Renal cortical epithelial cell (primary cell): ENCODE results near the gene KIF23. TPM values are rescaled to one million over a fixed set of nuclear protein-coding genes. Genes with fewer than 3 reads are reported as not detected.
"Not testable (repeated sequence)": the region's sequence is repeated elsewhere in the genome, so short reads cannot be mapped to it uniquely, and the experiment has no call there.

Experiments
- DNase-seq: peaks from one replicate; pipeline ENCODE4 v3.0.0-alpha.2; 2011; ENCODE audit warnings: low read depth
- total RNA-seq: library from RNA; depleted of rRNA; stranded (reverse); fragments of >200 nt; gene quantifications from 2 replicates; pipeline ENCODE4 v1.2.3, GENCODE V29; 2014

KIF23 gene
- 5.8 and 30.4 TPM in 2 replicates for total RNA-seq

DNA sequence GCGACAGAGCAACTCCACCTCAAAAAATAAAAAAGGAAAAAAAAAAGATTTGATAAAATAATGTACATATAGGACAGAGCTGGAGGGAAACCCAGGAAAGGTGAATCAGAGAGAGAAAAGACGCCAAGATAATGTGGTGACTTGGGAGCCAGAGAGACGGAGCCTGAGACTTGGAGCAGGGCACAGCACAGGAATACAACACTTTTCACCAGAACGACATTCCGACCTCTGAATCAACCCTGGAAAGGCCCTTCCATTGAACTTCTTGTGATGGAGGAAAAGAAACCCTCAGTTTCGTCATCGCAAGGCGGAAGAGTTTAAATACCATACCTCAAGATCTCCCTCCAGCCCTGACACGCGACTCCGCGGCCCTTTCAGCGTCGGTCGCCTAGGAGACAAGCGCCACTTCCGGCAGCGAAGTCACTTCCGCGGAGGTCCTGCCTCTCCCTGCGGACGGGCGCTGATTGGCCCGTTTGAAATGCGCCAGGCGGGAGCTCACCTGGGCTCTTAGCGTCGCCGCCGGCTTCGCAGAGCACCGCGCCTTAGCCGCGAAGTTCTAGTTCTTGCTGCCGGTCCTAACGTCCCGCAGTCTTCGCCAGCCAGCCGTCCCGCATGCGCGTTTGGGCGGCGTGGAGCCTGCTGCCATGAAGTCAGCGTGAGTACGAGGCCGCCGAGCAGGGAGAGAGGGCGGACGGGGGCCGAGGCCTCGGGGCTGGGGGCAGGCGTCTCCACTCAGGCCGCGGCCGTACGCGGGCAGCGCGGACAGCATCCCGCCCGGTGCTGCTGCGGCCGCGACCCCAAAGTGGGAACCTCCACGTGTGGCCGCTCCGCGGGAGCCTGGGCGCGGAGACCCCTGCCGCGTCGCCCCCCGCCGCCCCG is at the start of gene KIF23:
TSS of gene KIF23 (plus strand) at position 528 of the 879 bp plus-strand sequence. CDS start at position 645, 117 bp downstream.
- DNase-seq = peak; percentile 86

GRCh38 chr15:69367236-69367635 is 46.9 kb upstream of the KIF23 start:
- DNase-seq = peak; percentile 60

- no peak for DNase-seq
Measured at GRCh38 chr15:69369631-69370030, 44.5 kb upstream of the KIF23 start.

GRCh38 chr15:69373406-69373805 is 40.7 kb upstream of the KIF23 start:
- no peak for DNase-seq

DNA sequence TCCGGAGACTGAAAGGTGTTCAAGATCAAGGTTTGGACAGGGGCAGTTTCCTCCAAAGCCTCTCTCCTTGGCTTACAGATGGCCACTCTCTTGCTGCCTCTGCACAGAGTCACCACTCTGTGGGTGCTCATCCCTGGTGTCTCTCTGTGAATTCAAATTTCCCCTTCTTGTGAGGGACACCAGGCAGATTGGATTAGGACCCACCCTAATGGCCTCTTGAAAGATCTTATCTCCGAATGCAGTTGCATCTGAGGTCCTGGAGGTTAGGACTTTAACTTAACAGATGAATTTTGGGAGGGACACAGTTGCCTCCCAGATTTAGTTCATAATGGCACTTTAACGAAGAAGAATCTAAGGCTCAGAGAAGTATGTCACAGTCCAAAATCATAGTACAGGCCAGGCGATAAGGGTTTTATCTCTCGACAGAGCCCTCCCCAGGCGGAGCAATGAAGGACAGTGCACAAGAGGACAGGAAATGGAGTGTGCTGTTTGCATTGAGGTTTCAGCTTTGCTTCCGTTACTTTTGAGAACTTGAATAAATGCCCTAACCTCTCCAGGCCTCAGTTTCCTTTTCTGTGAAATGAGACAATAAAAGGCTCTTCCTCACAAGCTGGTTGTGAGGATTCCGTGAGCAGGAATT is 38.9 kb upstream of the KIF23 start:
- no peak for DNase-seq

DNA sequence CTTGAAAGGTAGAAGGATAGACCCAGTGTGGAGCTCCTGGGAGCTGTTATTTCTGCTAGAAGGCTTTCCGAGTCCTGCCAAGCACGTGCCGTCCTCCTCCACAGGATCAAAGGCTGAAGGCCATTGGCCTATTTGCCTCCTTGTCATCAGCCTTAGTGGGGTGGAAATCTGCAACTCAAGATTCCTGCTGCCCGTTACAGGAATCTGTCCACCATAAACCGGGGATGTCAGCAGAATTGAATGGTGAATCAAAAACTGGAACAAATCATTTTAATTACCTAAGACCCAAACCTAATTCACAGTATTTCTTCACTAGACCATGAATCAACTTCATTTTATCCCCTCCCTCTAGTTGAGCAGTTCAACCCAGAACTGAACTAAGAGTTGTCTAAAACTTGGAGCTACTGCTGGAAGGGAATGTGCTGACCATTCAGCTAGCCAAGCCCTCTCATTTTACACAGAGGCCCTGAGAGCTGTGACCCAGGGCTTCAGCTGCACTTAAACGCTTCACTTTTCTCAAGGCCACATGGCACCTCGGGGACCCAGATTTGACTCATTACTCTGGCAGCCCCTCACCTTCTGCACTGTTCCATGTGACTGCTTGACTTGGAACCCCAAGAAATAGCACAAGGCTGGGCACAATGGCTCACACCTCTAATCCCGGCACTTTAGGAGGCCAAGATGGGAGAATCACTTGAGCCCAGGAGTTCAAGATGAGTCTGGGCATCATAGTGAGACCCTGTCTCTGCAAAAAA is 36.8 kb upstream of the KIF23 start:
- peak; percentile 14 for DNase-seq

- DNase-seq = no peak
Measured at GRCh38 chr15:69380100-69380725, 33.9 kb upstream of the KIF23 start.

DNA sequence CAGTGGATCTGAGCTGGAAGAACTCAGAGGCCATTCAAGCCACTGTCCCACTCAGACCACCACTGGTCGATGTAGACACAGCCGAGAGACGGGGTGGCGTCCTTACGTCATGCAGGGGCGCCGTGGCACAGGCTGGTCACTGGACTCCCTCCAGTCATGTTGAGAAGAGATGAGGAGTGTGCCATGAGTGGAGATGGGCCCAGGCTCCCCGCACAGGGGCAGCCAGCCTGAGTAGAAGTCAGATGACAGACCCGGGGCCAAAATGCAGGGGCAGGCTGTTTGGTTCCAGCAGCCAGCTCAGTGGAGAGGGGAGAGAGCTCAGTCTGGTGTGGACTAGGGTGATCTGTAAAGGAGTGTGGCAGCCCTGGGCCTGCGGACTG is 33.4 kb upstream of the KIF23 start:
- no peak for DNase-seq

- not testable (repeated sequence) for DNase-seq
Measured at GRCh38 chr15:69382176-69382575, 32.0 kb upstream of the KIF23 start.

- not testable (repeated sequence) for DNase-seq
Measured at GRCh38 chr15:69384066-69384465, 30.1 kb upstream of the KIF23 start.

- no peak for DNase-seq
Measured at GRCh38 chr15:69384626-69385598, 29.2 kb upstream of the KIF23 start.

DNA sequence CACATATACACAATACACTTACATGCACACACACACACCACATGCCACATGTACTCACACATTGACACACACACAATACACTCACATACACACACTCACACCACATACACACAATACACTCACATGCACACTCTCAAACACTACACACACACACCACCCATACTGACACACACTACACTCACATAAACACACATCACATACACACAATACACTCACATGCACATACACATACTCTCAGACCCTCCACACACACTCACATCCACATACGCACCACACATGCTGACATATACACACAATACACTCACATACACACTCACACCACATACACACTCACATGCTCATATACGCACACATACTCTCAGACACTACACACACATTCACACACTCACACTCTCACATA is 28.3 kb upstream of the KIF23 start:
- no peak for DNase-seq

GRCh38 chr15:69386284-69386683 is 27.9 kb upstream of the KIF23 start:
- DNase-seq = no peak

DNA sequence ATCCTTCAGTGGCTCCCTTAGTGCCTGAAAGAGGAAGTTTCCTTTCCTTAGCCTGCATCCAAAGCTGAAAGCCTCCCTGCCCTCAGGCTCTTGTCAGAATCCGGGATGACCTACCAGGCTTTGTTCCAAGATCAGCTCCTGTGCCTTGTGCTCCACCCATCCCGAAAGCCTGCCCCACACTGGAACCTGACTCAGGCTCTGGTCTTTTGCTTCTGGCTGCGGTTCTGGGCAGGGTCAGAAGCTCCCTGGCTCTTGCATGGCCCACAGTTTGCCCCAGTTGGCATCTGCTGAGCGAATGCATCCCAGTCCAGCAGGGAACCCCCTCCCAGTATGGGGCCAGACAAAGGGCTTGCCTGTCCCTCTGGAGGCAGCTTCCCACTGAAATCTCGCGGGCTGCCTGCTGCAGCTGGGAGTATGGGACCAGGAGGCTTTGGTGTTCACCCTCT is 25.9 kb upstream of the KIF23 start:
- peak; percentile 7 for DNase-seq

GRCh38 chr15:69389426-69389825 is 24.7 kb upstream of the KIF23 start:
- no peak for DNase-seq

DNA sequence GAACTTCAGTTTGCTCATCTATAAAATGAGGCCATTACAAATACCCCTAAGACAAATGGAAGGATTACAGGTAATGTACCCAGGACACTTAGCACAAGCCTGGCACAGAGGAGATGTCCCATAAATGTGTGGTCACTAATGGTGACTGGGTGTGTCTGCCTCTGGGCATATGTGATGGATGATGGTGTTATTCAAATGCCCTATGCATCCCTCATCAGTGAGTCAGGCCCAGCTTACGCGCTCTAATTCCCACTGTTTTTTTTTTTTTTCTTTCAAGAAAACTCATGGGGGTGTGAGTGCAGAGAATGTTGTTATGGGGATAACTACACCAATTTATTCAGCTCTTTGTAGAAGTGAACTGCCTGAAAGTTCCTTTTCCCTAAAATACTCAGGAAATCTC is 23.6 kb upstream of the KIF23 start:
- DNase-seq = peak; percentile 86

GRCh38 chr15:69391046-69391757 is 22.9 kb upstream of the KIF23 start:
- no peak for DNase-seq

DNA sequence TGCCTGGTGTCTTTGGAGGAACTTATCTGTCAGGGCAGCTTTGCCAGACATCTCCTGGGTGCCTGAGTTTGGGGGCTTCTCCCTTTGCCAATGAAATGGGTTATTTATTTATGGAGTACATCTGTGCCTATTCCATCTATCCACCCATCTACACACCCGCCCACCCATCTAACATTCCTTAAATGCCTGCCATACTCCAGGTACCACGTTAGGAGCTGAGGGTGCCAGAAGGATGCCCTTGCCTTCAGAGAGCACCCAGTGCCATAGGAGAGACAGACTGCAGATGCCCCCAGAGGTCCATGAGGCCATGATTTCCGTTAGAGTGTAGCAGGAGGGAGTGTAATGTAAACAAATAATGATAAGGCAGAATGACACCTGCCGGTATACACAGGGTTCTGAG is 21.8 kb upstream of the KIF23 start:
- peak; percentile 16 for DNase-seq

- DNase-seq = peak; percentile 75
Measured at GRCh38 chr15:69393831-69394491, 20.2 kb upstream of the KIF23 start.
